Frontal cortex (tissue), 4 donors: ENCODE measurements around the gene ISY1. TPM values are rescaled to one million over a fixed set of nuclear protein-coding genes. Genes with fewer than 3 reads are reported as not detected.
A peak's percentile ranks its signal among the peaks of the same experiment; 100 is the strongest.
"Not testable (repeated sequence)": the region's sequence is repeated elsewhere in the genome, so short reads cannot be mapped to it uniquely, and the experiment has no call there.

ENCODE experiments used
- DNase-seq, 2 donors: peaks; one replicate each; pipeline ENCODE4 v3.0.0; 2012; ENCODE audit warnings: low spot score in 2 of 2
- FAIRE-seq: peaks from 2 replicates; lab custom pipeline; 2012; peaks lifted over from hg19 to GRCh38; lab: Jason Lieb, UNC
- total RNA-seq: library from RNA; depleted of rRNA; stranded (reverse); fragments of >200 nt; gene quantifications from one replicate; pipeline ENCODE4 v1.2.3, GENCODE V29; 2014
- donor health status: control.
- donor health status: control.
- donor health status: control.

Gene ISY1
- 13.9 TPM for total RNA-seq

GRCh38 chr3:129160891-129161859 is at the start of gene ISY1:
ISY1 (minus strand) TSS chr3:129161063; CDS start chr3:129160975, 88 bp downstream.
- DNase-seq, result peak; percentile 83 to 90
- FAIRE-seq, result no peak

GRCh38 chr3:129207479-129207878 is 46.6 kb upstream of the ISY1 start:
- no peak for FAIRE-seq
- no peak for DNase-seq

GRCh38 chr3:129205109-129205832 is 44.4 kb upstream of the ISY1 start:
- FAIRE-seq (no peak), DNase-seq (no peak)

GRCh38 chr3:129204473-129204872 is 43.6 kb upstream of the ISY1 start:
- FAIRE-seq, result no peak
- DNase-seq, result no peak

GRCh38 chr3:129199366-129199765 is 38.5 kb upstream of the ISY1 start:
- DNase-seq (no peak), FAIRE-seq (no peak)

GRCh38 chr3:129197321-129197720 is 36.5 kb upstream of the ISY1 start:
- FAIRE-seq (no peak), DNase-seq (no peak)

- FAIRE-seq, result no peak
- no peak for DNase-seq
Measured at GRCh38 chr3:129196601-129197000, 35.7 kb upstream of the ISY1 start.

GRCh38 chr3:129195731-129196256 is 34.9 kb upstream of the ISY1 start:
- FAIRE-seq (no peak), DNase-seq (peak in 1 of 2 donors; percentile 35)

- FAIRE-seq, DNase-seq: not testable (repeated sequence)
Measured at GRCh38 chr3:129189793-129190192, 28.9 kb upstream of the ISY1 start.

GRCh38 chr3:129187857-129188256 is 27.0 kb upstream of the ISY1 start:
- FAIRE-seq (no peak), DNase-seq (no peak)

GRCh38 chr3:129185783-129186182 is 24.9 kb upstream of the ISY1 start:
- no peak for DNase-seq
- no peak for FAIRE-seq

GRCh38 chr3:129184784-129185542 is 24.1 kb upstream of the ISY1 start:
- DNase-seq, FAIRE-seq: not testable (repeated sequence)

- peak; percentile 28 to 41 for DNase-seq
Measured at GRCh38 chr3:129184396-129184657, 23.5 kb upstream of the ISY1 start.

GRCh38 chr3:129183569-129184395 is 22.9 kb upstream of the ISY1 start, which contains the start of gene CNBP:
CNBP (minus strand) TSS chr3:129183896; CDS start chr3:129171757, 12,139 bp downstream.
- FAIRE-seq, result no peak
- peak; percentile 96 to 98 for DNase-seq

More at GRCh38 chr3:129184396-129184657, 23.5 kb upstream of the ISY1 start:
- FAIRE-seq, result no peak

- DNase-seq (no peak), FAIRE-seq (no peak)
Measured at GRCh38 chr3:129182390-129183185, 21.7 kb upstream of the ISY1 start.

- no peak for FAIRE-seq
- no peak for DNase-seq
Measured at GRCh38 chr3:129181819-129182218, 21.0 kb upstream of the ISY1 start.

GRCh38 chr3:129180461-129180860 is 19.6 kb upstream of the ISY1 start:
- no peak for DNase-seq
- no peak for FAIRE-seq

- no peak for FAIRE-seq
- DNase-seq, result no peak
Measured at GRCh38 chr3:129176051-129176450, 15.2 kb upstream of the ISY1 start.
